SKM-1 treated with dmso at 0.1 percent for 144 hours (cell line): ENCODE results near the gene CAPS2.

Experiments used
- DNase-seq: peaks from one replicate; lab custom pipeline; 2025; ENCODE audit not compliant: unreplicated experiment; lab: John Stamatoyannopoulos, UW

The CAPS2 gene

DNA sequence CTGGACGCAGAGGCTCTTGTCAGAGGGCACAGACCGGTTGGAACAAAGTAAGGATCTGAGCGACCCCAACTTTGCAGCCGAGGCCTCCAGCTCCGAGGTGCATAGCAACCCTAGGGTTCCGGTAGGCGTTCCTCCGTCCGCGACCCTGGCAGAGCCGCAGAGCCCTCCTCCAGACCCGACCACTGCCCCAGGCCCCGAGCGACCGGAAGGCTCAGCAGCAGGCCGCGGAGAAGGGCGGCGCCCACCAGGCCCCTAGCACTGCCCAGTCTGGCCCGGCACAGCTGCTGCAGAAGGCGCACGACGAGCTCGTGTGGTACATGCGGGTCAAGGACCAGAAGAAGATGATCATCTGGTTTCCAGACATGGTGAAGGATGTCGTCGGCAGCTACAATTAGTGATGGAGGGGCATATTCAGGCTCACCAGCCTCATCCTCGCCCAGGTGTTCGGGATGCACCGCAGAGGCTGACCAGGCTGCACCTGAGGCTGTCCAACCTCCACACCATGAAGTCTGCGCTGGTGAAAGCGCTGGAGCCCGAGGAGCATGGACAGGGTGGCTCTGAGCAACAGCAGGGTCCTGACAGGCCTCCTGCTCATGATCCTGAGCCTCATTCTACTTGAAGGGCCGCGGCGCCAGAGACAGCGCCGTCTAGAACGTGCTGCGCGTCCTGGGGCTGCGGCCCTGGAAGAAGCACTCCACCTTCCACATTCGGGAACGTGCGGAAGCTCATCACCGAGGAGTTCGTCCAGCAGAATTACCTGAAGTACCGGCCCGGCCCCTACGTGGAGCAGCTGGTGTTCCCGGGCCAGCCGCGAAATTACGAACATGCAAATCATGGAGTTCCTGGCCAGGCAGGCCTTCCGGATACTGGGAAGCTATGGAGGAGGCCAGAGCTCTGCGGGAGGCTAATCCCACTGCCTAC is 24.5 kb downstream of the CAPS2 start:
- DNase-seq = no peak

- DNase-seq = no peak
Measured at GRCh38 chr12:75302781-75303180, 27.3 kb downstream of the CAPS2 start.

GRCh38 chr12:75302225-75302624 is 27.9 kb downstream of the CAPS2 start:
- DNase-seq = no peak

GRCh38 chr12:75294797-75295196 is 35.3 kb downstream of the CAPS2 start:
- DNase-seq = no peak

- no peak for DNase-seq
Measured at GRCh38 chr12:75294336-75294735, 35.8 kb downstream of the CAPS2 start.

- DNase-seq = no peak
Measured at GRCh38 chr12:75291014-75291413, 39.1 kb downstream of the CAPS2 start.

DNA sequence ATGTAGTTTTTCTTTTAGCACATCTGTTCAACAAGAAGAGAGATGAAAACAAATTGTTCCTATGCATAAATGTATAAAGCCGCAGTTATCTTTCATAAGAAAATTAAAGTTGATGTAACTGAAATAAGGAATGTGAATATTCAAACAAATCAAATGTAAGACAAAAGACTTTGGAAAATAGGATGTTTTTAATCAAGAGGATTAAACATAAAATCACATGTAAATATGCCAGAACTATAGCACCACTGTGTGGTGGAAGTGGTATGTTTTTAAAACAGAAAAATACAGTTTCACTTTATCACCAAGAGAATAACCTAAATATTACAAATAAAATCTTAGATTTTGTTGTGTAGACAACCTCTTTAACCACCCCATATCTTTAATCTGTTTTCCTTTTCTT is 40.4 kb downstream of the CAPS2 start:
- DNase-seq = no peak

DNA sequence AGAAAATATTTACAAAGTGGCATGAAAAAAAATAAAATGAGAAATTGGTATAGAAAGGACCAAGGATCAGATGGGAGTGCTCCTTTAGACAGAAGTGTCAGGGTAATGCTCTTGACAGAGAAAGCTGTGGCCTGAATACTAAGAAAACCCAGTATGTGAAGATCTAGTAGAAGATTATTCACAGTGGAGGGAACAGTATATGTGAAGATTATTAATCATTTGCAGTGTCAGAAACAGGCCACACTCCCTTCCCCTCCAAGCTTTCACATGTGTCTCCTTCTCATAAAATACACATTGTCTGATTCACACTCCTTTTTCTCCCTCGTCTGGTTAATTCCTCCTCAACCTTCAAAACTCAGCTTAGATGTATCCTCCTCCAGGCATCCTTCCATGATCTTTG is 41.3 kb downstream of the CAPS2 start:
- no peak for DNase-seq

DNA sequence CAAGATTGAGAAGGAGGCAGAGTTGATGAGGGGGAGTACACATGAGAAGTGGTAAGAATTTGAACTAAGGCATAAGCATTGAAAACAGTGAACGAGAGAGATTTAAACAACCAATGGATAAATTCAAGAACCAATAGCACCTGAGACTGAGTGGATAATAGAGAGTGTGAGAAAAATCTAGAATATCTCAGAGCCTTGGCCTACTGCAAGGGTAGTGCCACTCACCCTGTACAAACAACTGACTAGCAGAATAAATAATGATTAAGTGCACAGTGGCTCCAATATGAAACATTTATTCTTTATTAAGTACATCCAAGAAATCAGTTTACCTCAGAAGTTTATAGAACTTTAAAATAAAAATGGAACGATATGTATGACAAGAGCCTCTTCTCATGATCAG is 54.4 kb downstream of the CAPS2 start:
- DNase-seq = no peak

- no peak for DNase-seq
Measured at GRCh38 chr12:75271576-75271975, 58.5 kb downstream of the CAPS2 start.

GRCh38 chr12:75270157-75270556 is 60.0 kb downstream of the CAPS2 start:
- DNase-seq = no peak

GRCh38 chr12:75269209-75269608 is 60.9 kb downstream of the CAPS2 start:
- DNase-seq = no peak

- DNase-seq = no peak
Measured at GRCh38 chr12:75260316-75260715, 69.8 kb downstream of the CAPS2 start.

- DNase-seq = no peak
Measured at GRCh38 chr12:75259143-75259542, 71.0 kb downstream of the CAPS2 start.

DNA sequence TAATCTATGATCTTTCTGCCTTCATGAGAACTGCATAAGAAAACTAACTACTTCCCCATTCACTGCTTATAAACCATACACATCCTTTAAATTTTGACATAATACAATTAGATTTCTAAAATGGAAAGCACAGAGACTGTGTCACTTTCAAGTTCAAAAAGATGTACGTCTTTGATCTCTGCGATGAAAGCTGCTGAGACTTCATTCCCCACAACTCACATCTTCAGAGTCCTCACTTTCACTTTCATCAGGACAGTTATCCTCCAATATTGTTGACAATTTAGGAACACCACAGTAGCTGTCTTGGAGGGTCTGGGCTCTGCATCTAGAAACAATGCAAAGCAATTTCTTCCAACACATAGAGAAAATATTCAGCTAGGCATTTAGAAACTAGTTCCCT is 72.6 kb downstream of the CAPS2 start:
- no peak for DNase-seq

DNA sequence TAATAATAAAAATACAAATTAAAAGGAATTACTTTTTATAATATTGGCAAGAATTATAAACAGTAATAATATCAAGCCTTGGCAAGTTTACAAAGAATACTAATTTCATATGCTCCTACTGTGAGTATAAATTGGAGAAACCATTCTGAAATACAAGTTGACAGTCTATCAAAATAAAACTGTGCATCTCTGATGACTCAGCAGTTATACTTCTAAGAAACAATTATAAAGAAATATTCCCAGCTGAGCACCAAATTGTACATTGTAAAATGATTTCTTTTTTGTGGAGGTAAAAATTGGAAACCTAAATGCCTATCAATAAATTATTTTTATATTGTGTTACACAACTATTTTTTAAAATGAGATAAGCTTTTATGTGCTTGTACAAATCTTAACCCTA is 85.0 kb downstream of the CAPS2 start:
- DNase-seq = no peak

DNA sequence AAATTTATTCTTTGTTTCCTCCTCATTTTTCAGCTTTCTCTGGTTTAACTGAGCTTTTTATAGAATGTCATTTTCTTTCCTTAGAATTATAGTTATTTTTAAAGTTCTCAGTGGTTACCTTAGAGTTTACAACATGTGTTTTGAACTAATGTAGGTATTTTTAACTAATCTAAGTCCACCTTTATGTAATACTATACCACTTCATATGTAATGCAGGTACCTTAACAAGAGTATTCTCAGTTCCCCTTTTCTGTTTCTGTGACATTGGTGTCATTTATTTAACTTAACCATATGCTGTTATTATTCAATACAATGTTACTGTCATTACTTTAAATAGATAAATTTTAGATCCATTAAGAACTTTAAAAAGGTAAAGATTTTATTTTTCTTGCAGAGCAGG is 90.1 kb downstream of the CAPS2 start:
- no peak for DNase-seq

DNA sequence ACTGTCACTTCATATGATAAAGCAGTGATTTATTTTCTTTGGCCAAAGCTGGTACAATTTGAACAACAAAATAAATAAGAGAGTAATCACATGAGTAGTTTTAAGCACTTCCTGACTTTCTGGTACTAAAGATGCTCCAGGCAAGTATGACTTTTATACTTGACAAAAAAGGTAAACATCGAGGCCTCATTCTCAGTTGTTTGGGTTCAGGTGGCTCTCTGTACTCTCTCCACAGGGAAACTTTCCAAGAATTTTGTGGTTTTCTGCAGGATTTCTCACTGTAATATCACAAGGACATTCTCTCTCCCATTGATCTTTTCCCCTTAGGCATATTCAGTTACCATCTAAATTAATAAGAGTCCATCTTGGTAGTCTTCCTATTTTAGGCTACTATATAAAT is 93.9 kb downstream of the CAPS2 start:
- DNase-seq = no peak

GRCh38 chr12:75227132-75227531 is 103.0 kb downstream of the CAPS2 start:
- DNase-seq = no peak
